Common myeloid progenitor, CD34-positive (primary cell): Measurements from ENCODE around the gene ZNF607.

Experiments
- CTCF ChIA-PET: fragments of 350-600 bp; sonication (Branson Sonifier 250); formaldehyde crosslinking; loops from one replicate; lab custom pipeline; 2021; ENCODE audit warnings: antibody characterized with exemption; lab: Charles Lee
- POLR2A ChIA-PET: fragments of 350-600 bp; sonication (Branson Sonifier 250); formaldehyde crosslinking; loops from one replicate; lab custom pipeline; 2021; ENCODE audit warnings: antibody characterized with exemption; lab: Charles Lee
- DNase-seq, 3 donors: peaks; one replicate each; pipeline versions ENCODE4 v3.0.0 to v3.0.0-alpha.2; 2013
- H3K27ac ChIP-seq, 2 experiments: 1 replicate in 1 of 2; 2 replicates in 1 of 2; pipeline ENCODE4 v1.7.0; 2013; ENCODE audit warnings: inconsistent platforms in 2 of 2, low read length in 2 of 2, mild to moderate bottlenecking in 2 of 2, low read depth in 1 of 2, moderate library complexity in 1 of 2; ENCODE audit not compliant: severe bottlenecking in 2 of 2, insufficient read depth in 1 of 2, poor library complexity in 1 of 2
- H3K27me3 ChIP-seq, 5 experiments: replicated peaks in 2 of 5; 1 replicate in 3 of 5; 2 replicates in 2 of 5; pipeline versions ENCODE4 v1.6.1 to v1.7.0; 2013; ENCODE audit warnings: low read length in 4 of 5, mild to moderate bottlenecking in 2 of 5, moderate library complexity in 2 of 5, inconsistent platforms in 1 of 5; ENCODE audit not compliant: insufficient read depth in 5 of 5, control insufficient read depth in 4 of 5
- H3K36me3 ChIP-seq, 4 experiments: 1 replicate in 2 of 4; 2 replicates in 2 of 4; pipeline versions ENCODE4 v1.6.1 to v1.7.0; 2013; ENCODE audit warnings: low read length in 3 of 4, control low read depth in 1 of 4, mild to moderate bottlenecking in 1 of 4; ENCODE audit not compliant: control insufficient read depth in 4 of 4, insufficient read depth in 4 of 4
- H3K4me1 ChIP-seq, 4 experiments: 1 replicate in 3 of 4; 2 replicates in 1 of 4; pipeline versions ENCODE4 v1.6.1 to v1.7.1; 2013; ENCODE audit warnings: low read length in 3 of 4, mild to moderate bottlenecking in 3 of 4, control low read depth in 1 of 4, inconsistent platforms in 1 of 4, moderate library complexity in 1 of 4; ENCODE audit not compliant: control insufficient read depth in 4 of 4, insufficient read depth in 4 of 4; ENCODE audit errors: control extremely low read depth in 1 of 4
- H3K4me3 ChIP-seq, 7 experiments: 1 replicate in 4 of 7; 2 replicates in 3 of 7; pipeline versions ENCODE4 v1.5.1 to v1.7.0; 2013; ENCODE audit warnings: mild to moderate bottlenecking in 7 of 7, low read length in 6 of 7, moderate library complexity in 6 of 7, inconsistent platforms in 2 of 7, low read depth in 2 of 7, control low read depth in 1 of 7; ENCODE audit not compliant: insufficient read depth in 4 of 7, control insufficient read depth in 1 of 7; ENCODE audit errors: extremely low read depth in 1 of 7
- H3K9me3 ChIP-seq, 5 experiments: 1 replicate in 4 of 5; 2 replicates in 1 of 5; pipeline versions ENCODE4 v1.6.1 to v1.7.1; 2013; ENCODE audit warnings: low read length in 4 of 5, mild to moderate bottlenecking in 2 of 5, inconsistent platforms in 1 of 5, low read depth in 1 of 5, moderate library complexity in 1 of 5; ENCODE audit not compliant: control insufficient read depth in 4 of 5, insufficient read depth in 2 of 5; ENCODE audit errors: control extremely low read depth in 1 of 5
- WGBS: methylation state at CpG from one replicate; pipeline ENCODE4 v1.1.5; 2013; ENCODE audit not compliant: insufficient coverage; 5-methylcytosine and 5-hydroxymethylcytosine counted together

ZNF607 gene

DNA sequence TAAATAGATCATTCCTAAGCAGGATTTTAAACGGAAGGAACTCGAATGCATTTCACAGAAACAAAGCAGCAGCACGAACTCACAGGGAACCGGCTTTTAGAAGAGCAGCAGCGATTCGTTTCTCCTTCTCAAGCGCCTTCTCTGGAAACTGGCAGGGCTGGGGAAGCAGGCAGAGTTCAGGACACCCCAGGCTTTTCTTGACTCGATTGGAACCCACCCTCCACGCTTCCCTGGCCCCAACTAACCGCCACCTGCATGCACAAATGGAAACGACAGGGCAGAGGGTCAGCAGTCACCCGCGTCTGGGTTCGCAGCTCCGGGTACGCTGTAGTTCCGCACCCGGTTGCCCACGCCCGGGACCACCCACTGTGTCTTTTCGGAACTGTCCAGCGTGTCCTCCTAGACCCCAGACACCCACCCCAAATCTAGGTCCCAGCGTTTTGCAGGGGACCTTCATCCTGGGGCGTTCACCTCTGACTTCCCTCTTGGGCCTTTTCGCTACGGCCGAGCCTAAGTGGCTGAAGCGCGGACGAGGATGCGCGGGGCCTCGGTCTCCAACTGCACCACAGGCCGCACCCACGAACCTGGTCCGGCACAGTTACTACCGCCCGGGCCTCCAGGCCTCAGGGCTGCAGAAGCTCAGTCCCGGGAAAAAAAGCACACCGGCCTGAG lies 64.8 kb downstream of the ZNF607 start:
- Histone ChIP-seq H3K4me1 (peaks cover 12 to 24% (median 18%) of the 10 kb centered on the region in 4 experiments), H3K36me3 (peaks cover 5 to 9% (median 8%) of the 10 kb centered on the region in 4 experiments), H3K4me3 (peak overlapping the region; percentile 70 to 97 (median 90)), H3K27me3 (no peaks in the 10 kb centered on the region), H3K9me3 (peaks cover 2 to 20% (median 4%) of the 10 kb centered on the region in 5 experiments), H3K27ac (peak overlapping the region; percentile 74 to 88)
- WGBS = under 1% methylated on average over 36 of the region's 40 CpGs
- POLR2A ChIA-PET = interaction anchor here (0.6 to 1.1 kb wide), 3 partner anchors 38 to 182 kb away, joined by 3 to 5 read pairs (median 3); partner anchors contain the start of gene ZNF540
- peak; percentile 17 to 68 (median 50) for DNase-seq
- CTCF ChIA-PET = no interaction called here

DNA sequence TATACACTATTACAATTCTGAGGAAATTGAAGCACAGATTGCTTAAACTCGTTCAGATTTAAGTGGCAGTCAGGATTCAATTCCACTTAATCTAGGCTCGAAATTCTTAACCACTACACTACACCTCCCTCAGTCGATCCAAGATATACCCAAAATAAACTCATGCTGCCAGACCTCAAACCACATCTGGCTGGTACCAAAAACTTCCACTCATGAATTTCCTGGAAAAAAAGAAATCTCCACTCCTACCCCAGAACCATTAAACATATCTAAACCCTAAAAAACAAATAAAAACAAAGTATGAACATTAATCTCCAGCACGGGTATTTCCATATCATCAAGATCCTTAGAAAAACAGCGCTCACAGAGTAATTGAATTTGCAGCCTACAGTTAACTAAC lies 65.4 kb downstream of the ZNF607 start:
- peaks cover 12 to 24% (median 18%) of the 10 kb centered on the region in 4 experiments for H3K4me1 ChIP-seq
- peak overlapping the region in 6 of 7 experiments; percentile 70 to 97 (median 91) for H3K4me3 ChIP-seq
- no peaks in the 10 kb centered on the region for H3K27me3 ChIP-seq
- H3K27ac ChIP-seq = peak overlapping the region; percentile 74 to 88
- DNase-seq = peak in 2 of 3 donors; percentile 5 to 37
- peaks cover 6 to 15% (median 13%) of the 10 kb centered on the region in 4 experiments for H3K36me3 ChIP-seq
- 0% methylated on average over 3 of the region's 5 CpGs for WGBS
- CTCF ChIA-PET = no interaction called here
- peaks cover 2 to 23% (median 9%) of the 10 kb centered on the region in 5 experiments for H3K9me3 ChIP-seq
- POLR2A ChIA-PET = no interaction called here
